GM12878 (cell line): ENCODE results near the gene DGLUCY. TPM values are rescaled to one million over a fixed set of nuclear protein-coding genes. Genes with fewer than 3 reads are reported as not detected.

Experiments used
- ATF7 ChIP-seq: fragments of 450-650 bp; IDR thresholded peaks from 2 replicates; pipeline ENCODE4 v1.6.1; 2016; ENCODE audit warnings: low read depth, mild to moderate bottlenecking
- BCL11A ChIP-seq: IDR thresholded peaks from 2 replicates; pipeline ENCODE4 v1.6.1; 2011; ENCODE audit warnings: low read depth, low read length
- BHLHE40 ChIP-seq, 2 experiments: fragments of 450-650 bp in 1 of 2; IDR thresholded peaks; 2 replicates each; pipeline ENCODE4 v1.6.1; 2011 to 2017; ENCODE audit warnings: low read depth in 2 of 2, borderline replicate concordance in 1 of 2, improper control_type of control experiment in 1 of 2, low read length in 1 of 2, mild to moderate bottlenecking in 1 of 2
- CBFB ChIP-seq: IDR thresholded peaks from 2 replicates; pipeline ENCODE4 v1.6.1; 2016; ENCODE audit warnings: antibody characterized with exemption, low read depth
- EED ChIP-seq: sonication (generic); IDR thresholded peaks from 2 replicates; pipeline ENCODE4 v1.6.1; 2016; ENCODE audit warnings: antibody characterized with exemption, low read depth
- FOS ChIP-seq: IDR thresholded peaks from 3 replicates; pipeline ENCODE4 v1.6.1; 2011; ENCODE audit warnings: borderline replicate concordance; ENCODE audit not compliant: insufficient read length; ENCODE audit errors: extremely low read depth
- GATAD2B ChIP-seq: fragments of 450-650 bp; conservative IDR thresholded peaks from 2 replicates; pipeline ENCODE4 v1.6.1; 2017; ENCODE audit warnings: low read depth, mild to moderate bottlenecking, moderate library complexity
- HDGF ChIP-seq: fragments of 450-650 bp; IDR thresholded peaks from 2 replicates; pipeline ENCODE4 v1.6.1; 2016; ENCODE audit warnings: antibody characterized with exemption
- KDM1A ChIP-seq: fragments of 200-600 bp; sonication (generic); IDR thresholded peaks from 2 replicates; pipeline ENCODE4 v1.6.1; 2016; ENCODE audit warnings: borderline replicate concordance
- MEF2B ChIP-seq: fragments of 450-650 bp; IDR thresholded peaks from 2 replicates; pipeline ENCODE4 v1.6.1; 2018; ENCODE audit warnings: mild to moderate bottlenecking, moderate library complexity; ENCODE audit not compliant: partially characterized antibody, poor library complexity, severe bottlenecking
- NBN ChIP-seq: fragments of 450-650 bp; IDR thresholded peaks from 2 replicates; pipeline ENCODE4 v1.6.1; 2016
- PAX8 ChIP-seq: fragments of 450-650 bp; IDR thresholded peaks from 2 replicates; pipeline ENCODE4 v1.6.1; 2017; ENCODE audit warnings: mild to moderate bottlenecking, moderate library complexity
- RAD51 ChIP-seq: fragments of 450-650 bp; IDR thresholded peaks from 2 replicates; pipeline ENCODE4 v1.6.1; 2016; ENCODE audit warnings: moderate library complexity, mild to moderate bottlenecking, inconsistent platforms
- SMARCA5 ChIP-seq: fragments of 450-650 bp; IDR thresholded peaks from 2 replicates; pipeline ENCODE4 v1.6.1; 2017; ENCODE audit warnings: mild to moderate bottlenecking
- SPI1 ChIP-seq: IDR thresholded peaks from 2 replicates; pipeline ENCODE4 v1.6.1; 2011; ENCODE audit warnings: low read depth, mild to moderate bottlenecking, low read length, moderate library complexity, borderline replicate concordance; ENCODE audit not compliant: insufficient read depth
- TAF1 ChIP-seq: IDR thresholded peaks from 2 replicates; pipeline ENCODE4 v1.6.1; 2011; ENCODE audit warnings: mild to moderate bottlenecking, low read depth, low read length, borderline replicate concordance
- TCF12 ChIP-seq: IDR thresholded peaks from 2 replicates; pipeline ENCODE4 v1.6.1; 2011; ENCODE audit warnings: low read depth, mild to moderate bottlenecking, low read length
- ZNF24 ChIP-seq: fragments of 450-650 bp; IDR thresholded peaks from 2 replicates; pipeline ENCODE4 v1.6.1; 2017; ENCODE audit warnings: antibody characterized with exemption, mild to moderate bottlenecking
- polyA plus RNA-seq, 11 experiments: library from polyadenylated mRNA; depleted of rRNA in 4 of 11; unstranded in 6 of 11; stranded (reverse) in 5 of 11; fragments of >200 nt; fragmentation: Nextera tagmentation in 4 of 11; fragmentation: Illumina TruSeq in 1 of 11; extraction: Ambion mirVana in 4 of 11; extraction: Trizol in 1 of 11; gene quantifications; 1 replicate in 1 of 11; 2 replicates in 10 of 11; pipeline versions ENCODE4 v1.2.1 to v1.2.3, GENCODE V29; 2011 to 2016; ENCODE audit warnings: inconsistent platforms in 2 of 11, missing spikeins in 2 of 11, low read depth in 1 of 11
- total RNA-seq, 4 experiments: library from RNA; depleted of rRNA in 3 of 4; stranded (reverse); fragments of >200 nt in 3 of 4; fragmentation: Illumina TruSeq in 1 of 4; extraction: Trizol in 1 of 4; gene quantifications; 2 replicates each; pipeline versions ENCODE4 v1.2.1 to v1.2.3, GENCODE V29; 2013 to 2021
- TF ChIP-seq, protein P1 (sequence below), 3 experiments: IDR thresholded peaks in 2 of 3; conservative IDR thresholded peaks in 1 of 3; 2 replicates each; pipeline ENCODE4 v1.5.1; 2011; ENCODE audit warnings: low read depth in 3 of 3, low read length in 3 of 3, mild to moderate bottlenecking in 3 of 3, control low read depth in 2 of 3, moderate library complexity in 2 of 3, inconsistent platforms in 1 of 3, mixed read lengths in 1 of 3; ENCODE audit not compliant: control insufficient read depth in 2 of 3, insufficient read depth in 1 of 3; ENCODE audit errors: extremely low read depth in 1 of 3
- TF ChIP-seq, protein P2 (sequence below): fragments of 450-650 bp; IDR thresholded peaks from 2 replicates; pipeline ENCODE4 v1.6.1; 2017; ENCODE audit warnings: borderline replicate concordance
- TF ChIP-seq, protein P3 (sequence below): IDR thresholded peaks from 2 replicates; pipeline ENCODE4 v1.6.1; 2012; ENCODE audit warnings: low read depth, low read length, improper control_type of control experiment
- TF ChIP-seq, protein P4 (sequence below): fragments of 450-650 bp; formaldehyde crosslinking; IDR thresholded peaks from 2 replicates; pipeline ENCODE4 v1.4.0; 2022; ENCODE audit warnings: mild to moderate bottlenecking, moderate library complexity

Gene DGLUCY
- total and polyA plus RNA-seq, 10 of the 15 experiments (the other 5 are each of a cell fraction or from before 2014, with no cell fraction given): 15.0 to 70.3 (median 55.1) TPM

DNA sequence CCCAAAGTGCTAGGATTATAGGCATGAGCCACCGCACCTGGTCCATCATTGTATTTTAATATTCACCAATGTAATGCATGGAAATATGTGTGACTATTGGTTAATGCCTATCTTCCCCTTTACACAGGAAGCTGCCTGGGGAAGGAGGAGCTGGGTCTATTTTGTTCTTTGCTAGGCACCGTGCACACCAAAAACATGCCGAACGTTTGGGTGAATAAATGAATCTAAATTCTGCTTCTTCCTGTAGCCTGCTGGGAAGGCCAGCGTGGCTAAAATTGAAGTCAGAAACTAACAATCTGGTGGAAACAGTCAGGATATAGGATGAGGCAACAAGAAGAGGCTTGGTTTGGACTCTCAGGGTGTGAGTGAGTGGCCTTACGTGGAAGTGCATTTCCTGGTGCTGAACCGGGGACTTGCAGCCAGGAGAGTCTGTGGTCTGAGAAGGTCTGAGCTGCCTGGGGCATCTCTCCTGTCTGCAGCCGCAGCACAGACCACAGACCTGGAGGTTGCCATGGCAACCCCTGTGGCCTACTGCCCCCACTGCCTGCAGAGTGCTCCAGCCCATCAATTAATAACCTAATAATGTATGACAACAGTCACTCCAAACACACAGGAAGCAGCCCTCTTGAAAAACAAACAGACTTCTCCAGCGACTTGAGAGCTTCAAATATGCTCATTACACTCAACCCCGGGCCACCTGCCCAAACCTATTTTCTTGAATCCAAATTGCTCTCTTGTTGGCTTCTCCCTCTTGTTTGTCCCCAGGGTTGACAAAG lies 136.2 kb downstream of the DGLUCY start (continued):
- TF ChIP-seq SPI1 (peak; percentile 42; the same call in 1 of the 2 replicates), NBN (peak; percentile 66), ATF7 (peak; percentile 75), RAD51 (no peak), SMARCA5 (peak; percentile 58; the same call in 1 of the 2 replicates), TCF12 (0 out of 2 replicates have a peak, but pooled peaks have one; percentile 46), BHLHE40 (IDR thresholded peaks at IDR 0.05; ENCODE audit: borderline replicate concordance in 1 of 2, low read depth in 2 of 2, low read length in 1 of 2) (peak; percentile 55 to 67; a peak in 3 of 4 replicates), MEF2B (peak; percentile 78), CBFB (peak; percentile 83; the same call in 1 of the 2 replicates), ZNF24 (peak; percentile 75), HDGF (0 out of 2 replicates have a peak, but pooled peaks have one; percentile 27), EED (peak; percentile 70), TAF1 (no peak), GATAD2B (peak; percentile 86), FOS (no peak), KDM1A (no peak), BCL11A (peak; percentile 70), PAX8 (no peak)
- TF ChIP-seq, protein P1, sequence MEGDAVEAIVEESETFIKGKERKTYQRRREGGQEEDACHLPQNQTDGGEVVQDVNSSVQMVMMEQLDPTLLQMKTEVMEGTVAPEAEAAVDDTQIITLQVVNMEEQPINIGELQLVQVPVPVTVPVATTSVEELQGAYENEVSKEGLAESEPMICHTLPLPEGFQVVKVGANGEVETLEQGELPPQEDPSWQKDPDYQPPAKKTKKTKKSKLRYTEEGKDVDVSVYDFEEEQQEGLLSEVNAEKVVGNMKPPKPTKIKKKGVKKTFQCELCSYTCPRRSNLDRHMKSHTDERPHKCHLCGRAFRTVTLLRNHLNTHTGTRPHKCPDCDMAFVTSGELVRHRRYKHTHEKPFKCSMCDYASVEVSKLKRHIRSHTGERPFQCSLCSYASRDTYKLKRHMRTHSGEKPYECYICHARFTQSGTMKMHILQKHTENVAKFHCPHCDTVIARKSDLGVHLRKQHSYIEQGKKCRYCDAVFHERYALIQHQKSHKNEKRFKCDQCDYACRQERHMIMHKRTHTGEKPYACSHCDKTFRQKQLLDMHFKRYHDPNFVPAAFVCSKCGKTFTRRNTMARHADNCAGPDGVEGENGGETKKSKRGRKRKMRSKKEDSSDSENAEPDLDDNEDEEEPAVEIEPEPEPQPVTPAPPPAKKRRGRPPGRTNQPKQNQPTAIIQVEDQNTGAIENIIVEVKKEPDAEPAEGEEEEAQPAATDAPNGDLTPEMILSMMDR (IDR thresholded peaks at IDR 0.05 in 2 of 3, conservative IDR thresholded peaks at IDR 0.05 in 1 of 3; ENCODE audit: control insufficient read depth in 2 of 3, extremely low read depth in 1 of 3, insufficient read depth in 1 of 3, low read depth in 3 of 3, low read length in 3 of 3): 0 out of 6 replicates have a peak, but pooled peaks of 1 of the 3 experiments have one; percentile 1
- TF ChIP-seq, protein P2, sequence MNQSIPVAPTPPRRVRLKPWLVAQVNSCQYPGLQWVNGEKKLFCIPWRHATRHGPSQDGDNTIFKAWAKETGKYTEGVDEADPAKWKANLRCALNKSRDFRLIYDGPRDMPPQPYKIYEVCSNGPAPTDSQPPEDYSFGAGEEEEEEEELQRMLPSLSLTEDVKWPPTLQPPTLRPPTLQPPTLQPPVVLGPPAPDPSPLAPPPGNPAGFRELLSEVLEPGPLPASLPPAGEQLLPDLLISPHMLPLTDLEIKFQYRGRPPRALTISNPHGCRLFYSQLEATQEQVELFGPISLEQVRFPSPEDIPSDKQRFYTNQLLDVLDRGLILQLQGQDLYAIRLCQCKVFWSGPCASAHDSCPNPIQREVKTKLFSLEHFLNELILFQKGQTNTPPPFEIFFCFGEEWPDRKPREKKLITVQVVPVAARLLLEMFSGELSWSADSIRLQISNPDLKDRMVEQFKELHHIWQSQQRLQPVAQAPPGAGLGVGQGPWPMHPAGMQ: peak; percentile 40; the same call in 1 of the 2 replicates
- TF ChIP-seq, protein P3, sequence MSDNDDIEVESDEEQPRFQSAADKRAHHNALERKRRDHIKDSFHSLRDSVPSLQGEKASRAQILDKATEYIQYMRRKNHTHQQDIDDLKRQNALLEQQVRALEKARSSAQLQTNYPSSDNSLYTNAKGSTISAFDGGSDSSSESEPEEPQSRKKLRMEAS: peak; percentile 39; the same call in 1 of the 2 replicates
- TF ChIP-seq, protein P4, sequence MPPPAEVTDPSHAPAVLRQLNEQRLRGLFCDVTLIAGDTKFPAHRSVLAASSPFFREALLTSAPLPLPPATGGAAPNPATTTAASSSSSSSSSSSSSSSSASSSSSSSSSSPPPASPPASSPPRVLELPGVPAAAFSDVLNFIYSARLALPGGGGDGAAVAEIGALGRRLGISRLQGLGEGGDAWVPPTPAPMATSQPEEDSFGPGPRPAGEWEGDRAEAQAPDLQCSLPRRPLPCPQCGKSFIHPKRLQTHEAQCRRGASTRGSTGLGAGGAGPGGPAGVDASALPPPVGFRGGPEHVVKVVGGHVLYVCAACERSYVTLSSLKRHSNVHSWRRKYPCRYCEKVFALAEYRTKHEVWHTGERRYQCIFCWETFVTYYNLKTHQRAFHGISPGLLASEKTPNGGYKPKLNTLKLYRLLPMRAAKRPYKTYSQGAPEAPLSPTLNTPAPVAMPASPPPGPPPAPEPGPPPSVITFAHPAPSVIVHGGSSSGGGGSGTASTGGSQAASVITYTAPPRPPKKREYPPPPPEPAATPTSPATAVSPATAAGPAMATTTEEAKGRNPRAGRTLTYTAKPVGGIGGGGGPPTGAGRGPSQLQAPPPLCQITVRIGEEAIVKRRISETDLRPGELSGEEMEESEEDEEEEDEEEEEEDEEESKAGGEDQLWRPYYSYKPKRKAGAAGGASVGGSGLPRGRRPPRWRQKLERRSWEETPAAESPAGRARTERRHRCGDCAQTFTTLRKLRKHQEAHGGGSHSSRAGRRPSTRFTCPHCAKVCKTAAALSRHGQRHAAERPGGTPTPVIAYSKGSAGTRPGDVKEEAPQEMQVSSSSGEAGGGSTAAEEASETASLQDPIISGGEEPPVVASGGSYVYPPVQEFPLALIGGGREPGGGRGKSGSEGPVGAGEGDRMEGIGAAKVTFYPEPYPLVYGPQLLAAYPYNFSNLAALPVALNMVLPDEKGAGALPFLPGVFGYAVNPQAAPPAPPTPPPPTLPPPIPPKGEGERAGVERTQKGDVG: no peak
